ENCODE results near the gene OR2A5.
"Not testable (repeated sequence)": the region's sequence is repeated elsewhere in the genome, so short reads cannot be mapped to it uniquely, and the experiment has no call there.

The OR2A5 gene

DNA sequence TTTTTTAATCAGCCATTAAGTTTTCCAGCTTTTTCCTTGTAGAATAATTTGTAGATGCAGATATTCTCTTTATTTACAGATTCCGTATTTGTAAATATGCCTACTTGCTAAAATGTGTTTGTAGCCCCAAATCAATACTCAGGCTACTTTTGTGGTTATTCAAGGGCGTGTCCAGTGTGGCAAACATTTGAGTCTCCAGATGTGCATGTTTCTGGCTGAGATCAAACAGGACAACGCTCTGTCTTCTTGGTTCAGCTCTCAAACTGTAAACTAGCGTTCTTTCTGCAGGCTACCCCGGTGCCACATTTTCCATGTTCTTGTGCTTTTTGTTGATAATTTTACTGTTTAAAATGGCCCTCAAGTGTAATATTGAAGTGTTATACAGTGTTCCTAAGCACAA is 16.2 kb upstream of the OR2A5 start:
- FAIRE-seq (no peak), DNase-seq (ENCODE audit: extremely low spot score, insufficient read length, low read depth) (no peak)

DNA sequence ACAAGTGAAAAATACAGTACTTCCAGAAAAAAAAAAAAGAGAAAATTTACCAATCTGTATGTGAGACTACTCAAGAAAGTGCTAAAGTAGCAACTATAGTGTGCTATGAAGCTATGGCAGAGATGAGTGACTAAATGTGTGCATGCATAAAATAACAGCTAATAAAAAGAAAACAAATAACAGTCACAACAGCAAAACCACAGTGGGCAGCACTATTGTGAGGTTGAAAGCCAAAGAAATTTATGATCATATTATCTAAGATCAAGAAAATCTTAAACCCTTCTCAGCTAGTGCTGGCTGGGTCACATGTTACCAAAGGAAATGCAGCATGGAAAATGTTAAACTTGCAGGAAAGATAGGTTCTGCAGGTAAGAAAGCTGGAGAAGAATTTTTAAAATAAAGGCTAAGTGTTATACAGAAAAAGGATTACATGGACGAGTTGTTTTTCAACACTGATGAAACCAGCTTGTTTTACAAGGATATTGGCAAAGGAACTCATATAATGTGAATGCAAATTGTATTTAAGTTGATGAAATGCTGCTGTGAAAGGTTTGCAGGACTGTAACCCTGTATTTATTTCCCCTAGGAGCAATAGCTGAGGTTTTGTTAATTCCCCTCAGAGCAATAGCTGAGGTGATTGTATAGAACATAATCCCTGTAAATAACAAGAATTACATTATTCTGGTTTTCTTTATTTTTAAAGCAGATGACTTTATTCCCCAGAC is 15.6 kb upstream of the OR2A5 start:
- FAIRE-seq, result no peak

DNA sequence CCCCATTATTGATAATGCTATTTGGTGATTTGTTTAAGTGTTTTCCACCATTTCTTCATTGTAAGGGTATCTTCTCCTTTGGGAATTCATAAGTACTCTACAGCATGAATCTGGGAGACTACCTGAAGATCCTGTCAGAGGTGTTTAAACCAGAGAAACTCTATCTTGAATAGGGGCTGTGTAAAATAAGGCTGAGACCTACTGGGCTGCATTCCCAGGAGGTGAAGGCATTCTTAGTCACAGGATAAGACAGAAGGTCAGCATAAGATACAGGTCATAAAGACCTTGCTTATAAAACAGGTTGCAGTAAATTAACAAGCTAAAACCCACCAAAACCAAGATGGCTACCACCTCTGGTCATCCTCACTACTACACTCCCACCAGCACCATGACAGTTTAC is 13.4 kb upstream of the OR2A5 start:
- no peak for FAIRE-seq
- DNase-seq (ENCODE audit: extremely low spot score, insufficient read length, low read depth), result no peak

More for the DNA sequence above, 15.6 kb upstream of the OR2A5 start:
- DNase-seq (ENCODE audit: extremely low spot score, insufficient read length, low read depth), result no peak

DNA sequence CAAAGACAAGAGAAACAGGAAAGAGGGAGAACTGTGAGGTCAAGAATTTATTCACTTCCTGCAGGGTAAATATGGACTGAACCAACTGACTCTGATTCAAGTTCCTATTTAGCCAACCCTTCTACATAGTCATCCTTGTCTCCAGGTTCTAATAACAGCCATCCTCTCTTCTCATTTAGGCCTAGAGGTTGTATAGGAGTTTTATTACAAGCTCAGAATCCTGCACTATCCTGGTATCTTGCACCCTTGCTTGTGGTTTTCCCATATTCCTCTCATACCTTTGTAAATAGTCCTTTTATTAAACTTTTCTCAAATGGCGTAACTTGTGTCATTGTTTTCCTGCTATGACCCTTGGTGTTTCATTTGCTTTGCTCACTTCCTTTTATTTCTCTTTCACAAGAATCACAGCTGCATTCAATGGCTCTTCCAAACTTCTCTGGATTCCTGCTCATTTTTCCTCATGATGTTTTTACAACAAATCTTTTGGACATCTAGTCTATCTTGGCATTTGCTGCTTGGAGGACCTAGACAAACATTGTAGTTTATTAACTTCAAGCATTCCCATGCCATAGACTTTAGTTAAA is 12.4 kb upstream of the OR2A5 start:
- FAIRE-seq, result no peak
- no peak for DNase-seq (ENCODE audit: extremely low spot score, insufficient read length, low read depth)

DNA sequence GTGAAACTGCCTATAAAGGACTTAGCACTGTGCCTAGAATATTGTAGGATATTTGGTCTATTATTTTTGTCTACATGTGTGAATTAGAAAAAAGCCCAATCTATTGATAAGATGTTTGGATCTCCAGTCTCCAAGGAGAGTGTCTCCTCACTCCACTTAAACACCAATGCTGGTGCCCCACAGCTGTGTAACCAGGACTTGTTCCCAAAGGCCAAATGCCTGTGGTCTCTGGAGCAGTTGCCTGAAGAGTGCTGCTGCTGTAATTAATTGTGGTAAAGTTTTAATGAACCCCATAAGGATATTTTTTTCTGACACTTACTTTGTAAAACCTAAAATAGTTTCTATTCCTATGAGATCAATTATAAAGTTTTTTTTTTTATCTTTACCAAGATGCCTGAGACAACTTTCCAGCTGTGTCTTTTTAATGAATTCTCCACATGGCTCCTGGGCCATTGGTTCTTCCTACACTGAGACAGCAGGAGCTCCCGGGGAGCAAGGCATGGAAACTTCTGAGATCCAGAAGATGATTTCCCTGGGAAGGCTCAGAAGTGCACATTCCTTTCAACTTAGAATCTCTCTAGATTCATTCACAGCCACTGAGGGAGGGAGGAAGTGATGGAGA is 11.2 kb upstream of the OR2A5 start:
- DNase-seq (ENCODE audit: extremely low spot score, insufficient read length, low read depth), result no peak
- no peak for FAIRE-seq

DNA sequence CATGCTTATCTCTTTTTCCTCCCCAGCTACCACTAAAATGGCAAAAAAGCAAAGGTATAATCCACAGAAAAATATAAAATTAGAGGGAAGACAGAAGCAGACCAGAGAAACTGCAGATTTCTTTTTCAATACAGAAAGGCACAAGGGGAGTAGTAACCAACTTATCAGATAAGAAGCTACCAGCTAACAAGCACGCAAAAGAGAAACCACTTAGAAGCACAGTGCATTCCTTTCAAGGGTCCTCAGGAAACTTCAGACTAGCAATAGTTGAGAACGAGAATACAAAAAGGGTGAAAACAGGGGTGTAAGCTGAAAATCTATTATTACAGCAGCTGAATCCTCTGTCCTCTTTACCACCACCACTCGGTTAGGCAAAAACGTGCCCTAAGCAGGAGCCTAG is 9.9 kb upstream of the OR2A5 start:
- DNase-seq (ENCODE audit: extremely low spot score, insufficient read length, low read depth) (no peak), FAIRE-seq (no peak)

- DNase-seq (ENCODE audit: extremely low spot score, insufficient read length, low read depth) (no peak), FAIRE-seq (no peak)
Observed at GRCh38 chr7:144049491-144049890, 743 bp downstream of the OR2A5 start.

DNA sequence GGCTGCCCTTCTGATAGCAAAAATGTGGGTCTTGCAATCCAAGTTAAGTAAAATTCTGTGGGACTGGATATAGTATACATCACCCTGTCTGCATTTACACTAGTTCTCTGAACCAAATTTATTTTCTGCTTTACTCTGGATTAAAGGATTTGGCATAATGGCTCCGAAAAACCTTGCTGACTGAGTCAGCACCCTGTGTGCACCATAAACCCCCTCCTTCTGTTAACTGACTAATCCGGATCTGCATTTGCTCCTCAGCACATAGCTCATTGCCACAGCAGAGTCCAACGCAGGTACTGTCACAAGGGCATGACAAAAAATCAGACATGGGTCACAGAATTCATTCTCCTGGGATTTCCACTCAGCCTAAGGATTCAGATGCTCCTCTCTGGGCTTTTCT is 1.3 kb downstream of the OR2A5 start:
- DNase-seq (ENCODE audit: extremely low spot score, insufficient read length, low read depth) (no peak), FAIRE-seq (no peak)

- DNase-seq (ENCODE audit: extremely low spot score, insufficient read length, low read depth); FAIRE-seq: not testable (repeated sequence)
Observed at GRCh38 chr7:144050884-144051283, 2.1 kb downstream of the OR2A5 start.

DNA sequence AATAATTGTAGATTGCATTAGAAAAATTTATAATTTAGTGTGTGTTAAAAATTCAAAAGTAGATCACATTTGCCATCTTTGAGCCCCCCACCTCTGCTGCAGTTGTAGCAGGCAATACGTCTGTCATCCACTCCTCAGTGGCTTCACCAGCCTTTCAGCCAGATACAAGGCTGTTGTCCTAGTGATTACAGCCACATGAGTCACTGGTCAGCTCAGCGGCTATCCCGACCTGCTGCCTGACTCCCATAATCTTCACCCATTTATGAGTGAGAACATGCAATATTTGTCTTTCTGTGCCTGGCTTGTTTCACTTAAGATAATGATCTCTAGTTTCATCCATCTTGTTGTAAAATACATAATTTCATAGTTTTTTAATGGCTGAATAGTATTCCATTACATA is 9.2 kb downstream of the OR2A5 start:
- no peak for DNase-seq (ENCODE audit: extremely low spot score, insufficient read length, low read depth)
- no peak for FAIRE-seq

DNA sequence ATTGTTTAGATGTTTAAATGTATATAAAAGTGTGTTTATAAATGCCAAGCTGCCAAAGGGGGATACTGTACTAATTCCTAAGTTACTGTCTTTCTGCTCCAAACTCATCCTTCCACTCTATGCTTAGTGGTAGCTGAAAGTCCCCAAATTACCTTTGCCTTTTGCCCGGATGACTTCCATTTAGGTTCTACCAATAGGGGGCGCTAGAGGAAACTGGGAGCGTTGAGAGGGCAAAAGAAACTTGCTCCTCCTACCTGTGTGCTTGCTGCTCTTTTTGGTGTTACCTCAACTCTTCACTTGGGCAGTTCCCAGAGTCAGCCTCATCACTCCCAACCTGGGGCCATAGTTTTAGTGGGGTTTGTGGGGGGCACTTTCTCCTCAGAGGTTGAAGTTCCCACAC is 15.0 kb downstream of the OR2A5 start:
- FAIRE-seq, result no peak

DNA sequence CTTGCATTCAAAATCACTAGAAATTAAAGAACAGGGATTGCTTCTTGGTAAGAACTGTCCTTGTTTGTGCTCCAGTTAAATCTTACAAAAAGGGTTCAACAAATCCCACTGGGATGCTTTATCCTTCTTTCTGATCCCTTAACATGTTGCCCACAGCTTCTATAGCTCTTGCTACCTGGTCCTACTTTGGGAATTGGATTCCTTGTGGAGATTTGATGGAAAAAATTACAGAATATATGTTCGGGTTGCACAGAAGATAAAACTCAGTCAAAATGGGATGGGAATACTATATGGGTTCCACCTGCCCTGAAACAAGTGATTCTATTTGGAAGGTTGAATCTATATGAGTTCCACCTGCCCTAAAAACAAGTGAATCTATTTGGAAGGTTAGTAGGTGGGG is 20.8 kb downstream of the OR2A5 start, which contains the start of gene OR2A25:
TSS of gene OR2A25 (plus strand) at position 301 of the 400 bp plus-strand sequence. CDS start 4,409 bp downstream, outside the sequence.
- FAIRE-seq, result no peak
- DNase-seq (ENCODE audit: extremely low spot score, insufficient read length, low read depth), result no peak

More for the DNA sequence above, 15.0 kb downstream of the OR2A5 start:
- no peak for DNase-seq (ENCODE audit: extremely low spot score, insufficient read length, low read depth)

DNA sequence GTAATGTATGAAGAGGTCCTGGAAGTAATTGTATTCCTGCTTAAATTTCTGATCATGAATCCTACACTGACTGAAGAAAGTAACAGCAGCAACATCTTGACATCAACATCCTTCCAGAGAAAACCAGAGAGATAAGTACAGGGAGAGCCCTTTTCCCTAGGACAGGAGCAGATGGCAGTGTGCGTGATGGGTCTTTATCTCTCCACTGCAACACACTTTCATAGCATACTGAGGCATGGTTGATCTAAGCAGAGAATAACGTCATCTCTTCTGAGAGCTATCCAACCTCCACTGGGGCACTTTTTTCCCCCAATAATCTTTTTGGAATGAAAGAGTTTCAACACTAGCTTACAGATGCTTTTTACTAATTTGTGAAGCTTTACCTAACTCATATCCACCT is 21.2 kb downstream of the OR2A5 start:
- DNase-seq (ENCODE audit: extremely low spot score, insufficient read length, low read depth) (no peak), FAIRE-seq (no peak)

GRCh38 chr7:144074374-144074773 is 25.6 kb downstream of the OR2A5 start:
- DNase-seq (ENCODE audit: extremely low spot score, insufficient read length, low read depth) (no peak), FAIRE-seq (no peak)

DNA sequence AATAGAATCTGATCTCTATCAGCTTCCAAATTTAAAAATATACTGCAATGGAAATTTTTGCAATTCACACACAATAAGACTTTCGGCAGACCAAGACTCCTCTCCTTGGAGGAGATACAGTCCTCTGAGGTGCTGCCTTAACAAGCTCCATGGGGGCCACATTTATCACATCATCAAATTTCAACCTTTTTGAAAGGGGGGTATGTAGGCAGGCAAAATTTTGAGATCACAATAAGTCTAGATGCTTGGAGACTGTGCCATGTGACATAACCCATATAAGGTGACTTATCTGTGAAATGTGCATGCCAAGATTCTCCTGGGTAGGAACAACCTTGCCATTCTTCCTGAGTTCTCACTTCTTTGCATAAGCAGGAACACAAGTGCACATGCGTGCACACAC is 37.2 kb downstream of the OR2A5 start, which contains the start of gene OR2A12:
TSS of gene OR2A12 (plus strand) at position 301 of the 400 bp plus-strand sequence. CDS start 8,830 bp downstream, outside the sequence.
- DNase-seq (ENCODE audit: extremely low spot score, insufficient read length, low read depth), result no peak
- FAIRE-seq, result no peak

DNA sequence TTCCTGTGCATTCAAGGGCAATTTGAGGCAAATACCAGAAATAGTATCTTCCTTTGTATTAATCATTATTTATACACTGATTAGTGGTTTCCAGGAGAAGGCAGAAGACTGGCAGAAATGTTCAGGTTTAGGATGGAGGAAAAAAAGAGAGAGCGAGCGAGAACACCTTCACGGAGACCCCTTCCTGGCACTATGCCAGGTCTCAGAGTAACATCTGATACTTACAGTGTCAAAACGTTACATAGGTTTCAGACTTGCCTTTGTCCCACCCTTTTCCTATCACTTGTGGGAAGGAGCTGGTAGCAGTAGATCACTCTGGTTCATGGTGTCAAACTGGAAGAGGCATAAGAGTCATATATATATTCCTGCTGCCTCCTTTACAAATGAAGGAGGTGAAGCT is 38.0 kb downstream of the OR2A5 start:
- DNase-seq (ENCODE audit: extremely low spot score, insufficient read length, low read depth) (no peak), FAIRE-seq (no peak)

DNA sequence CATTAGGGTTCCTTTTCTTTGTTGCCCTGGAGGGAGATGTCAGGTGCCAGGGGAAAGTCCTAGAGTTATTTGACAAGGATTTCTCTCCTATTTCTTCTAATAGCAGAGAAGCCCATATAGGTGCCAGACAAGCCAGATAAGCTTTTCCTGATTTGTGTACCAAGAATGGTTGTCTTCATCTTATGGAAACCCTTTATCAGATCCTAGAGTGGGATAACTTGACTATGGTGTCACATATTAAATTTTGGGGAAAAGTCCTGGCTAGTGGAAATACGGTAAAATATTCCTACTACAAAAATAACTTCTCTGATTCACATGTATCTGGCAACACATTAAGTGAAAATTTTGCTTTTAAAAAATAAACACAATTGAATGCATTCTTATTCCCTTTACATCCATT is 38.5 kb downstream of the OR2A5 start:
- DNase-seq (ENCODE audit: extremely low spot score, insufficient read length, low read depth), result no peak
- FAIRE-seq, result no peak

GRCh38 chr7:144090667-144091066 is 41.9 kb downstream of the OR2A5 start:
- FAIRE-seq (no peak), DNase-seq (ENCODE audit: extremely low spot score, insufficient read length, low read depth) (no peak)

GRCh38 chr7:144098776-144099175 is 50.0 kb downstream of the OR2A5 start:
- no peak for FAIRE-seq
- no peak for DNase-seq (ENCODE audit: extremely low spot score, insufficient read length, low read depth)

GRCh38 chr7:144100607-144101006 is 51.9 kb downstream of the OR2A5 start:
- DNase-seq (ENCODE audit: extremely low spot score, insufficient read length, low read depth) (no peak), FAIRE-seq (no peak)

GRCh38 chr7:144102041-144102440 is 53.3 kb downstream of the OR2A5 start:
- DNase-seq (ENCODE audit: extremely low spot score, insufficient read length, low read depth), result no peak
- no peak for FAIRE-seq

Measured in GM18507 (cell line).